Epithelial cell of esophagus (primary cell): ENCODE measurements around the gene UGT1A8.

ENCODE experiments used
- DNase-seq: peaks from one replicate; pipeline ENCODE4 v3.0.0; 2010; ENCODE audit warnings: low read depth
- H3K4me3 ChIP-seq: 2 replicates; pipeline ENCODE4 v1.5.1; 2011; ENCODE audit warnings: mild to moderate bottlenecking, low read length, control low read depth
- CTCF ChIP-seq: IDR thresholded peaks from 2 replicates; pipeline ENCODE4 v1.5.1; 2011; ENCODE audit warnings: low read depth, mild to moderate bottlenecking, low read length, control low read depth, inconsistent platforms; ENCODE audit not compliant: insufficient read depth; ENCODE audit errors: missing control alignments

The UGT1A8 gene

GRCh38 chr2:233674314-233674713 is 56.9 kb downstream of the UGT1A8 start:
- DNase-seq = no peak
- TF ChIP-seq CTCF = no peak
- no peak overlapping the region for H3K4me3 ChIP-seq

GRCh38 chr2:233674995-233675394 is 57.6 kb downstream of the UGT1A8 start:
- no peak overlapping the region for H3K4me3 ChIP-seq
- TF ChIP-seq CTCF = peak; percentile 5
- no peak for DNase-seq

- DNase-seq = no peak
- no peak for TF ChIP-seq CTCF
- H3K4me3 ChIP-seq = no peak overlapping the region
Observed at GRCh38 chr2:233676046-233676445, 58.6 kb downstream of the UGT1A8 start.

- H3K4me3 ChIP-seq = no peak overlapping the region
- no peak for TF ChIP-seq CTCF
- DNase-seq = no peak
Observed at GRCh38 chr2:233679196-233679595, 61.8 kb downstream of the UGT1A8 start.

GRCh38 chr2:233680361-233681045 is 63.1 kb downstream of the UGT1A8 start:
- peak; percentile 22 for DNase-seq
- no peak overlapping the region for H3K4me3 ChIP-seq
- no peak for TF ChIP-seq CTCF

GRCh38 chr2:233681521-233682099 is 64.2 kb downstream of the UGT1A8 start, which contains the start of gene UGT1A7:
Gene UGT1A7, plus strand, starts transcription at chr2:233681901. Its CDS starts 37 bp downstream, at chr2:233681938.
- peak; percentile 47 for DNase-seq
- TF ChIP-seq CTCF = no peak
- no peak within 1 kb of the TSS for H3K4me3 ChIP-seq

GRCh38 chr2:233684640-233685039 is 67.2 kb downstream of the UGT1A8 start:
- DNase-seq = no peak
- H3K4me3 ChIP-seq = no peak overlapping the region
- no peak for TF ChIP-seq CTCF
